Measurements from ENCODE around the gene FAM180B.
"Not testable (repeated sequence)": the region's sequence is repeated elsewhere in the genome, so short reads cannot be mapped to it uniquely, and the experiment has no call there.

The FAM180B gene

DNA sequence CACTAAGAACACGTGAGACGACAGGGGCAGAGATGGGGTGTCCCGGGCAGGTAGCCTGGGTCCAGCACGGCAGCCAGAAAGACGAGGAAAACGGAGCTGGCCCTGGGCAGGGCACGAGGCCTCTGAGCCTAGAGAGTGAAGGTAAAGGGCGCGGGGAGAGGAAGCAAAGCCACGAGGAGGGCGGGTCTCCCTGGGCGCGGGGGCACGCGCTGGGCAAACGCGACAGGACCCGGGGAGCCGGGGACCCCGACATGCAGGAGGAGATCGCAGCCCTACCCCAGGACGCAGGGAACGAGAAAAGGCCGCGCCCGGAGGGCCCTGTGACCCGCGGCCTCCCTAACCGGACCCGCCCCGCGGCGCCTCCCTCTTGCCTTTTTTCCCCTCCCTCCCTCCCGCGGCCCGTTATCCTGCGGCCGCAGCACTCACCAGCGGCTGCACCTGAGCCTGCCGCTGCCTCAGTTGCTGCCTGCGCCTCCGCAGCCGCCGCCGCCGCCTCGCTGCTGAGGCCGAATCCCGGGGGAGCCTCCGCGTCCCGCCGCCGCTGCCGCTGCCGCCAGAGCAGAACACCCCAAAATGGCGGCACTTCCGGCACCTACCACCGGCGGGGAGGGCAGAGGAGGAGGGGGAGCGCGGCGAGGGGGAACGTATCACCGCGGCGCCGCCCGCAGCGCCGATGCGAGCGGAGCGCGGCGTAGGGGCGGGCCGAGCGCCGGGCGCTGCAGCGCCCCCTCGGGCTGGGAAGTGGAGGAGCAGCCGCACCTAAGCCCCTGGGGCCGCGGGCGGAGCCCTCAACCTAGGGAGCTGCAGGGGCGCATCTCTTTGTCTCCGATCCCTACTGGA lies 33.7 kb upstream of the FAM180B start, which contains the start of gene CELF1:
Gene CELF1 (minus strand): TSS at position 567 of the 840 bp plus-strand sequence. CDS start 53,609 bp downstream, outside the sequence.
- peak within 1 kb of the TSS; percentile 92 for H3K4me2 ChIP-seq (ENCODE audit: low read length)
- H2AFZ ChIP-seq (ENCODE audit: low read length): peak within 1 kb of the TSS; percentile 66; the same call in 1 of the 2 replicates
- peaks cover 49% of the 10 kb centered on the region for H3K79me2 ChIP-seq (ENCODE audit: insufficient read depth, low read length)
- H3F3A ChIP-seq (ENCODE audit: insufficient read depth, low read length): peaks cover 8% of the 10 kb centered on the region; the same call in 1 of the 2 replicates
- no peaks in the 10 kb centered on the region for H4K20me1 ChIP-seq (ENCODE audit: insufficient read depth, low read length)
- no peaks in the 10 kb centered on the region for H3K9me3 ChIP-seq (ENCODE audit: low read length)
- no peaks in the 10 kb centered on the region for H3K9me2 ChIP-seq (ENCODE audit: low read depth, low read length)
- H3K27ac ChIP-seq (ENCODE audit: low read depth, low read length, poor library complexity, severe bottlenecking): peak within 1 kb of the TSS; percentile 71
- H3K9ac ChIP-seq (ENCODE audit: low read length): peak within 1 kb of the TSS; percentile 96
- H3K27me3 ChIP-seq (ENCODE audit: insufficient read depth, low read length): no peaks in the 10 kb centered on the region
- H3K4me3 ChIP-seq (ENCODE audit: low read depth, low read length, poor library complexity, severe bottlenecking): peak within 1 kb of the TSS; percentile 97
- H3K4me1 ChIP-seq (ENCODE audit: insufficient read depth, low read length, severe bottlenecking): peaks cover 37% of the 10 kb centered on the region
- H3K36me3 ChIP-seq (ENCODE audit: insufficient read depth, low read length): peaks cover 9% of the 10 kb centered on the region; the same call in 1 of the 2 replicates
- TF ChIP-seq, protein P1, sequence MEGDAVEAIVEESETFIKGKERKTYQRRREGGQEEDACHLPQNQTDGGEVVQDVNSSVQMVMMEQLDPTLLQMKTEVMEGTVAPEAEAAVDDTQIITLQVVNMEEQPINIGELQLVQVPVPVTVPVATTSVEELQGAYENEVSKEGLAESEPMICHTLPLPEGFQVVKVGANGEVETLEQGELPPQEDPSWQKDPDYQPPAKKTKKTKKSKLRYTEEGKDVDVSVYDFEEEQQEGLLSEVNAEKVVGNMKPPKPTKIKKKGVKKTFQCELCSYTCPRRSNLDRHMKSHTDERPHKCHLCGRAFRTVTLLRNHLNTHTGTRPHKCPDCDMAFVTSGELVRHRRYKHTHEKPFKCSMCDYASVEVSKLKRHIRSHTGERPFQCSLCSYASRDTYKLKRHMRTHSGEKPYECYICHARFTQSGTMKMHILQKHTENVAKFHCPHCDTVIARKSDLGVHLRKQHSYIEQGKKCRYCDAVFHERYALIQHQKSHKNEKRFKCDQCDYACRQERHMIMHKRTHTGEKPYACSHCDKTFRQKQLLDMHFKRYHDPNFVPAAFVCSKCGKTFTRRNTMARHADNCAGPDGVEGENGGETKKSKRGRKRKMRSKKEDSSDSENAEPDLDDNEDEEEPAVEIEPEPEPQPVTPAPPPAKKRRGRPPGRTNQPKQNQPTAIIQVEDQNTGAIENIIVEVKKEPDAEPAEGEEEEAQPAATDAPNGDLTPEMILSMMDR (IDR thresholded peaks at IDR 0.05; ENCODE audit: low read length): peak; percentile 73
- TF ChIP-seq EZH2 (IDR thresholded peaks at IDR 0.05; ENCODE audit: borderline replicate concordance, low read length): no peak

- Histone ChIP-seq H2AFZ (ENCODE audit: low read length) (peak overlapping the region; percentile 66; the same call in 1 of the 2 replicates), H3K4me3 (ENCODE audit: low read depth, low read length, poor library complexity, severe bottlenecking) (peak overlapping the region; percentile 97), H3F3A (ENCODE audit: insufficient read depth, low read length) (peaks cover 8% of the 10 kb centered on the region; the same call in 1 of the 2 replicates), H4K20me1 (ENCODE audit: insufficient read depth, low read length) (no peaks in the 10 kb centered on the region), H3K4me2 (ENCODE audit: low read length) (peak overlapping the region; percentile 92), H3K4me1 (ENCODE audit: insufficient read depth, low read length, severe bottlenecking) (peaks cover 37% of the 10 kb centered on the region), H3K27ac (ENCODE audit: low read depth, low read length, poor library complexity, severe bottlenecking) (no peak overlapping the region), H3K9ac (ENCODE audit: low read length) (peak overlapping the region; percentile 63), H3K27me3 (ENCODE audit: insufficient read depth, low read length) (no peaks in the 10 kb centered on the region), H3K79me2 (ENCODE audit: insufficient read depth, low read length) (peaks cover 43% of the 10 kb centered on the region), H3K9me2 (ENCODE audit: low read depth, low read length) (no peaks in the 10 kb centered on the region), H3K9me3 (ENCODE audit: low read length) (no peaks in the 10 kb centered on the region), H3K36me3 (ENCODE audit: insufficient read depth, low read length) (peaks cover 8% of the 10 kb centered on the region; the same call in 1 of the 2 replicates)
- TF ChIP-seq EZH2 (IDR thresholded peaks at IDR 0.05; ENCODE audit: borderline replicate concordance, low read length): no peak
- TF ChIP-seq, protein P1 (IDR thresholded peaks at IDR 0.05; ENCODE audit: low read length): no peak
These were observed 33.1 kb upstream of the FAM180B start for GRCh38 chr11:47553406-47553743.

- H3K79me2 ChIP-seq (ENCODE audit: insufficient read depth, low read length); H3K4me3 ChIP-seq (ENCODE audit: low read depth, low read length, poor library complexity, severe bottlenecking); H3K4me1 ChIP-seq (ENCODE audit: insufficient read depth, low read length, severe bottlenecking); H3F3A ChIP-seq (ENCODE audit: insufficient read depth, low read length); H3K9me3 ChIP-seq (ENCODE audit: low read length); H3K9me2 ChIP-seq (ENCODE audit: low read depth, low read length); H2AFZ ChIP-seq (ENCODE audit: low read length); H4K20me1 ChIP-seq (ENCODE audit: insufficient read depth, low read length); H3K27ac ChIP-seq (ENCODE audit: low read depth, low read length, poor library complexity, severe bottlenecking); H3K9ac ChIP-seq (ENCODE audit: low read length); H3K4me2 ChIP-seq (ENCODE audit: low read length); H3K27me3 ChIP-seq (ENCODE audit: insufficient read depth, low read length); H3K36me3 ChIP-seq (ENCODE audit: insufficient read depth, low read length): not testable (repeated sequence)
These were observed 29.5 kb upstream of the FAM180B start for GRCh38 chr11:47557004-47557403.
